ENCODE data around the gene RAMP1.
"Not testable (repeated sequence)": the region's sequence is repeated elsewhere in the genome, so short reads cannot be mapped to it uniquely, and the experiment has no call there.

The RAMP1 gene

GRCh38 chr2:237859533-237860272 is at the start of gene RAMP1:
Gene RAMP1 (plus strand): TSS chr2:237859623. CDS start chr2:237859676, 53 bp downstream.
- no peak for DNase-seq

GRCh38 chr2:237815637-237816036 is 43.8 kb upstream of the RAMP1 start:
- DNase-seq, result no peak

GRCh38 chr2:237816531-237816930 is 42.9 kb upstream of the RAMP1 start:
- no peak for DNase-seq

- no peak for DNase-seq
These were observed 41.4 kb upstream of the RAMP1 start for GRCh38 chr2:237818066-237818473.

- no peak for DNase-seq
These were observed 40.2 kb upstream of the RAMP1 start for GRCh38 chr2:237819231-237819630.

- no peak for DNase-seq
These were observed 39.0 kb upstream of the RAMP1 start for GRCh38 chr2:237820421-237820820.

- no peak for DNase-seq
These were observed 35.9 kb upstream of the RAMP1 start for GRCh38 chr2:237823544-237823943.

GRCh38 chr2:237824085-237824484 is 35.3 kb upstream of the RAMP1 start:
- no peak for DNase-seq

- no peak for DNase-seq
These were observed 31.9 kb upstream of the RAMP1 start for GRCh38 chr2:237827421-237827987.

- no peak for DNase-seq
These were observed 28.9 kb upstream of the RAMP1 start for GRCh38 chr2:237830522-237830921.

GRCh38 chr2:237833546-237833945 is 25.9 kb upstream of the RAMP1 start:
- no peak for DNase-seq

- no peak for DNase-seq
These were observed 24.1 kb upstream of the RAMP1 start for GRCh38 chr2:237835372-237835771.

GRCh38 chr2:237841051-237841450 is 18.4 kb upstream of the RAMP1 start:
- no peak for DNase-seq

- not testable (repeated sequence) for DNase-seq
These were observed 10.5 kb upstream of the RAMP1 start for GRCh38 chr2:237848940-237849339.

- no peak for DNase-seq
These were observed 5.1 kb upstream of the RAMP1 start for GRCh38 chr2:237854295-237854694.

GRCh38 chr2:237857791-237858190 is 1.6 kb upstream of the RAMP1 start:
- no peak for DNase-seq

GRCh38 chr2:237858294-237859081 is 935 bp upstream of the RAMP1 start:
- DNase-seq, result peak; percentile 58

- no peak for DNase-seq
These were observed 365 bp upstream of the RAMP1 start for GRCh38 chr2:237859082-237859433.

- DNase-seq, result no peak
These were observed 981 bp downstream of the RAMP1 start for GRCh38 chr2:237860273-237860935.

- DNase-seq, result no peak
These were observed 2.6 kb downstream of the RAMP1 start for GRCh38 chr2:237861875-237862527.

GRCh38 chr2:237862528-237862895 is 3.1 kb downstream of the RAMP1 start:
- DNase-seq, result no peak

- DNase-seq, result no peak
These were observed 3.7 kb downstream of the RAMP1 start for GRCh38 chr2:237863102-237863511.
